Retina (tissue), 1 donor: ENCODE data around the gene CIART.
"Not testable (repeated sequence)": the region's sequence is repeated elsewhere in the genome, so short reads cannot be mapped to it uniquely, and the experiment has no call there.

Experiments
- DNase-seq: peaks from one replicate; pipeline ENCODE4 v3.0.0-alpha.2; 2016

The CIART gene

GRCh38 chr1:150262388-150263320 lies 19.7 kb upstream of the CIART start:
- no peak for DNase-seq

- DNase-seq, result no peak
Observed at GRCh38 chr1:150263549-150263948, 18.8 kb upstream of the CIART start.

GRCh38 chr1:150267896-150268295 lies 14.5 kb upstream of the CIART start:
- DNase-seq, result no peak

GRCh38 chr1:150268340-150268704 lies 14.0 kb upstream of the CIART start:
- no peak for DNase-seq

- DNase-seq, result peak; percentile 95
Observed at GRCh38 chr1:150268705-150269403, 13.5 kb upstream of the CIART start, which contains the start of gene APH1A. APH1A (minus strand) TSS chr1:150269016; CDS start chr1:150268810, 206 bp downstream.

- no peak for DNase-seq
Observed at GRCh38 chr1:150269451-150269850, 12.9 kb upstream of the CIART start.

- no peak for DNase-seq
Observed at GRCh38 chr1:150271291-150271959, 10.9 kb upstream of the CIART start.

- no peak for DNase-seq
Observed at GRCh38 chr1:150273311-150273710, 9.0 kb upstream of the CIART start.

- no peak for DNase-seq
Observed at GRCh38 chr1:150280138-150280707, 2.1 kb upstream of the CIART start.

- DNase-seq, result peak; percentile 80
Observed at GRCh38 chr1:150281221-150281757, 1.1 kb upstream of the CIART start.

GRCh38 chr1:150282558-150282958 lies 204 bp downstream of the CIART start:
- peak; percentile 90 for DNase-seq

- DNase-seq, result no peak
Observed at GRCh38 chr1:150283260-150283659, 906 bp downstream of the CIART start.

GRCh38 chr1:150288382-150288781 lies 6.0 kb downstream of the CIART start:
- no peak for DNase-seq

- DNase-seq, result no peak
Observed at GRCh38 chr1:150288822-150289221, 6.5 kb downstream of the CIART start.

GRCh38 chr1:150293433-150294253 lies 11.3 kb downstream of the CIART start, which contains the start of gene MRPS21:
MRPS21 (plus strand) TSS chr1:150293861; CDS start chr1:150294367, 506 bp downstream.
- DNase-seq, result peak; percentile 96

- no peak for DNase-seq
Observed at GRCh38 chr1:150295476-150295875, 13.1 kb downstream of the CIART start.

GRCh38 chr1:150299716-150300115 lies 17.4 kb downstream of the CIART start:
- no peak for DNase-seq

GRCh38 chr1:150302338-150302737 lies 20.0 kb downstream of the CIART start:
- no peak for DNase-seq

- no peak for DNase-seq
Observed at GRCh38 chr1:150302902-150303301, 20.5 kb downstream of the CIART start.

- DNase-seq, result not testable (repeated sequence)
Observed at GRCh38 chr1:150308585-150308984, 26.2 kb downstream of the CIART start.

GRCh38 chr1:150309758-150310508 lies 27.6 kb downstream of the CIART start:
- DNase-seq, result no peak
